Fibroblast of skin of abdomen (primary cell): ENCODE data around the gene PCA3. TPM values are rescaled to one million over a fixed set of nuclear protein-coding genes. Genes with fewer than 3 reads are reported as not detected.
"Not testable (repeated sequence)": the region's sequence is repeated elsewhere in the genome, so short reads cannot be mapped to it uniquely, and the experiment has no call there.

Experiments
- DNase-seq: peaks from one replicate; pipeline ENCODE4 v3.0.0-alpha.2; 2013
- polyA plus RNA-seq, 2 experiments: library from polyadenylated mRNA; unstranded; fragments of 120-200 nt; gene quantifications; one replicate each; pipeline ENCODE4 v1.2.1, GENCODE V29; 2013; ENCODE audit not compliant: insufficient read length in 2 of 2

The PCA3 gene
- polyA plus RNA-seq (2013, experiment 1 of 2; ENCODE audit: insufficient read length), result not detected
- polyA plus RNA-seq (2013, experiment 2 of 2; ENCODE audit: insufficient read length), result not detected

- DNase-seq, result no peak
Observed at GRCh38 chr9:76764138-76764537, at the start of gene PCA3. PCA3 (plus strand) TSS chr9:76764438.

- DNase-seq, result no peak
Observed at GRCh38 chr9:76716085-76716672, 48.1 kb upstream of the PCA3 start.

GRCh38 chr9:76717176-76717575, 47.1 kb upstream of the PCA3 start:
- DNase-seq, result no peak

- no peak for DNase-seq
Observed at GRCh38 chr9:76717613-76718012, 46.6 kb upstream of the PCA3 start.

GRCh38 chr9:76718166-76718565, 46.1 kb upstream of the PCA3 start:
- DNase-seq, result no peak

- no peak for DNase-seq
Observed at GRCh38 chr9:76720245-76720644, 44.0 kb upstream of the PCA3 start.

- DNase-seq, result peak; percentile 29
Observed at GRCh38 chr9:76725011-76725546, 39.2 kb upstream of the PCA3 start.

- no peak for DNase-seq
Observed at GRCh38 chr9:76725885-76726284, 38.4 kb upstream of the PCA3 start.

- DNase-seq, result no peak
Observed at GRCh38 chr9:76729116-76729515, 35.1 kb upstream of the PCA3 start.

GRCh38 chr9:76729980-76730737, 34.1 kb upstream of the PCA3 start:
- DNase-seq, result no peak

- peak; percentile 62 for DNase-seq
Observed at GRCh38 chr9:76730801-76731200, 33.4 kb upstream of the PCA3 start.

GRCh38 chr9:76732341-76732958, 31.8 kb upstream of the PCA3 start:
- peak; percentile 97 for DNase-seq

GRCh38 chr9:76733096-76733495, 31.1 kb upstream of the PCA3 start:
- peak; percentile 74 for DNase-seq

GRCh38 chr9:76734716-76735115, 29.5 kb upstream of the PCA3 start:
- no peak for DNase-seq

- no peak for DNase-seq
Observed at GRCh38 chr9:76737154-76737902, 26.9 kb upstream of the PCA3 start.

- DNase-seq, result no peak
Observed at GRCh38 chr9:76738402-76738801, 25.8 kb upstream of the PCA3 start.

- DNase-seq, result no peak
Observed at GRCh38 chr9:76741524-76741923, 22.7 kb upstream of the PCA3 start.

- DNase-seq, result not testable (repeated sequence)
Observed at GRCh38 chr9:76742890-76743289, 21.3 kb upstream of the PCA3 start.

GRCh38 chr9:76743931-76744330, 20.3 kb upstream of the PCA3 start:
- DNase-seq, result no peak

GRCh38 chr9:76744336-76744735, 19.9 kb upstream of the PCA3 start:
- no peak for DNase-seq

GRCh38 chr9:76751001-76751400, 13.2 kb upstream of the PCA3 start:
- no peak for DNase-seq

GRCh38 chr9:76756268-76756640, 8.0 kb upstream of the PCA3 start:
- DNase-seq, result peak; percentile 46
